Esophagus squamous epithelium (tissue), 5 donors: ENCODE measurements around the gene KRT16. TPM values are rescaled to one million over a fixed set of nuclear protein-coding genes. Genes with fewer than 3 reads are reported as not detected.

Experiments used
- DNase-seq: peaks from one replicate; lab custom pipeline; 2025; lab: John Stamatoyannopoulos, UW
- H3K27ac ChIP-seq, 4 donors: fragments of 200-600 bp; sonication (generic); one replicate each; pipeline ENCODE4 v1.5.1; 2016 to 2019; ENCODE audit warnings: mild to moderate bottlenecking in 1 of 4
- H3K27me3 ChIP-seq, 4 donors: fragments of 200-600 bp; sonication (generic); 1 replicate in 3 of 4; 2 replicates in 1 of 4; pipeline versions ENCODE4 v1.5.1 to v1.6.0; 2017 to 2021; ENCODE audit warnings: antibody characterized with exemption in 1 of 4
- H3K36me3 ChIP-seq, 3 donors: fragments of 200-600 bp; sonication (generic); one replicate each; pipeline ENCODE4 v1.5.1; 2016 to 2019
- H3K4me1 ChIP-seq, 3 donors: fragments of 200-600 bp; sonication (generic); one replicate each; pipeline ENCODE4 v1.5.1; 2017 to 2019
- H3K4me3 ChIP-seq, 4 donors: fragments of 200-600 bp; sonication (generic); 1 replicate in 3 of 4; 2 replicates in 1 of 4; pipeline ENCODE4 v1.5.1; 2016 to 2019; ENCODE audit warnings: mild to moderate bottlenecking in 2 of 4, moderate library complexity in 1 of 4
- H3K9me3 ChIP-seq, 3 donors: fragments of 200-600 bp; sonication (generic); one replicate each; pipeline ENCODE4 v1.5.1; 2016 to 2019
- POLR2A ChIP-seq, 4 donors: fragments of 450-650 bp; IDR thresholded peaks; one replicate each; pipeline ENCODE4 v1.6.1; 2017; ENCODE audit warnings: antibody characterized with exemption in 4 of 4, mild to moderate bottlenecking in 4 of 4, moderate library complexity in 3 of 4
- whole genome bisulfite sequencing, 2 donors: methylation state at CpG; one replicate each; pipeline ENCODE4 v1.1.5; 2018; 5-methylcytosine and 5-hydroxymethylcytosine counted together
- intact Hi-C: fragments of 100-400 bp; cut with DNase I; formaldehyde crosslinking; loops from one replicate; pipeline ENCODE4 v1.15.0; 2022
- total RNA-seq, 4 donors: library from RNA; depleted of rRNA; stranded (reverse); fragments of >200 nt; gene quantifications; one replicate each; pipeline ENCODE4 v1.1.0, GENCODE V29; 2016
- TF ChIP-seq, protein P1 (sequence below), 6 experiments: fragments of 450-650 bp in 4 of 6; fragments of 200-600 bp in 2 of 6; sonication (generic) in 2 of 6; IDR thresholded peaks; one replicate each; pipeline ENCODE4 v1.5.1; 2016 to 2019; ENCODE audit warnings: antibody characterized with exemption in 6 of 6, mild to moderate bottlenecking in 4 of 6, moderate library complexity in 4 of 6
- donor health status: DM: yes; HTN: yes; CAD: no.

Gene KRT16
- total RNA-seq, 4 donors from 2014 or later: 156 to 6,712 (median 1,275) TPM

DNA sequence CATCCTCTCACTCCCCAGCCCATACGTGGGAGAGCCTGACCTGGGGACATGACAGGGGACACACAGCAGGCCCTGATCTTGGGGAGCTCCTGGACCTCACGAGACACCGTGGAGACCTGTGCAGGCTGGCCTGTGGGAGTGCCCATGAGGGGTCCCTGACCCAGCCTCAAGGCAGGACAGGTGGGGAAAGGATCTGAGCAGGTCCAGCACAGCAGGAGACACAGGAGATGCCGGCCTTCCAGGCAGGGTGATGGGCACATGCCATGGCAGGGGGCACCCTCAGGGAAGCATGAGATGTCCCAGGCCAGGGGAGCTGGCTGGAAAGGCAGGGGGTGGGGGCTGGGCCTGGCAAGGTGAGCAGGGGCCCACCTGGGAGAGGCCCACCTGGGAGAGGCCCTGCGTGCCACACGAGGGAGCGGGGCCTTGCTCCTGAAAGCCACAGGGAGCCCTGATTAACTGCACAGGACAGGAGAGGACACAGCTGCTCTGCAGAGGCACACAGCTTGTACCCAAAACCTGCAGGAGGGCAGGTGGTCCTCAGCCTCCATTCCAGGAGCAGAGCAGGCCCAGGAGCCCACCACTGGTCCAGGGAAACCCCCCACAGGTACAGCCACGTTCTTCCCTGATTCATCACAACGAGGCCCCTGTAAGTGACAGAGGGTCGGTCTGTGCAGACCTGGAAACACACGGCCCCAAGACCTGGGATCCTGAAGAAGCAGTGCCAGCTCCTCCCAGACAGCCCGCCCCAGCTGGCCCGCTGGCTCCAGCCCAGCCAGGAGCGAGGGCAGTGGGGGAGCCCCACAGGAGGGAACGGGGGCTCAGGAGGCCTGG, 38.4 kb upstream of the KRT16 start:
- peak overlapping the region; percentile 95 to 98 (median 97) for H3K27ac ChIP-seq
- TF ChIP-seq, protein P1, sequence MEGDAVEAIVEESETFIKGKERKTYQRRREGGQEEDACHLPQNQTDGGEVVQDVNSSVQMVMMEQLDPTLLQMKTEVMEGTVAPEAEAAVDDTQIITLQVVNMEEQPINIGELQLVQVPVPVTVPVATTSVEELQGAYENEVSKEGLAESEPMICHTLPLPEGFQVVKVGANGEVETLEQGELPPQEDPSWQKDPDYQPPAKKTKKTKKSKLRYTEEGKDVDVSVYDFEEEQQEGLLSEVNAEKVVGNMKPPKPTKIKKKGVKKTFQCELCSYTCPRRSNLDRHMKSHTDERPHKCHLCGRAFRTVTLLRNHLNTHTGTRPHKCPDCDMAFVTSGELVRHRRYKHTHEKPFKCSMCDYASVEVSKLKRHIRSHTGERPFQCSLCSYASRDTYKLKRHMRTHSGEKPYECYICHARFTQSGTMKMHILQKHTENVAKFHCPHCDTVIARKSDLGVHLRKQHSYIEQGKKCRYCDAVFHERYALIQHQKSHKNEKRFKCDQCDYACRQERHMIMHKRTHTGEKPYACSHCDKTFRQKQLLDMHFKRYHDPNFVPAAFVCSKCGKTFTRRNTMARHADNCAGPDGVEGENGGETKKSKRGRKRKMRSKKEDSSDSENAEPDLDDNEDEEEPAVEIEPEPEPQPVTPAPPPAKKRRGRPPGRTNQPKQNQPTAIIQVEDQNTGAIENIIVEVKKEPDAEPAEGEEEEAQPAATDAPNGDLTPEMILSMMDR (IDR thresholded peaks at IDR 0.05): no peak
- TF ChIP-seq POLR2A (IDR thresholded peaks at IDR 0.05): no peak
- no peaks in the 10 kb centered on the region for H3K36me3 ChIP-seq
- DNase-seq: no peak
- H3K9me3 ChIP-seq: no peaks in the 10 kb centered on the region
- H3K27me3 ChIP-seq: no peaks in the 10 kb centered on the region
- 54 to 86% methylated on average over 1 to 3 of the region's 15 CpGs for WGBS, 2 donors
- peaks cover 37 to 91% (median 57%) of the 10 kb centered on the region in 3 donors for H3K4me1 ChIP-seq
- intact Hi-C loops: no loop called here
- H3K4me3 ChIP-seq: peak overlapping the region in 1 of 4 donors; percentile 23

GRCh38 chr17:41649923-41650519, 37.5 kb upstream of the KRT16 start:
- Histone ChIP-seq H3K36me3 (no peaks in the 10 kb centered on the region), H3K9me3 (no peaks in the 10 kb centered on the region), H3K4me1 (peaks cover 41 to 91% (median 59%) of the 10 kb centered on the region in 3 donors), H3K27ac (peak overlapping the region; percentile 95 to 98 (median 97)), H3K4me3 (no peak overlapping the region), H3K27me3 (no peaks in the 10 kb centered on the region)
- intact Hi-C loops: loop anchor here (5.0 to 10.0 kb wide), 3 partner anchors 68 to 738 kb away; no protein-coding TSS in a partner anchor
- no peak for DNase-seq
- TF ChIP-seq POLR2A (IDR thresholded peaks at IDR 0.05): no peak
- TF ChIP-seq, protein P1 (IDR thresholded peaks at IDR 0.05): no peak
- WGBS, 2 donors: 85 to 90% methylated on average over 10 of the region's 10 CpGs

- TF ChIP-seq POLR2A (IDR thresholded peaks at IDR 0.05): no peak
- TF ChIP-seq, protein P1 (IDR thresholded peaks at IDR 0.05): peak; percentile 90 to 99 (median 96)
- H3K27me3 ChIP-seq: no peaks in the 10 kb centered on the region
- intact Hi-C loops: loop anchor here (5.0 to 10.0 kb wide), 3 partner anchors 66 to 736 kb away; no protein-coding TSS in a partner anchor
- H3K4me3 ChIP-seq: peak overlapping the region; percentile 1 to 67 (median 42)
- DNase-seq: peak; percentile 21
- WGBS, 2 donors: 2 to 8% methylated on average over 16 to 23 of the region's 39 CpGs
- no peaks in the 10 kb centered on the region for H3K36me3 ChIP-seq
- peaks cover 34 to 80% (median 53%) of the 10 kb centered on the region in 3 donors for H3K4me1 ChIP-seq
- no peaks in the 10 kb centered on the region for H3K9me3 ChIP-seq
- H3K27ac ChIP-seq: peak overlapping the region; percentile 95 to 98 (median 97)
These were observed 36.0 kb upstream of the KRT16 start for GRCh38 chr17:41648411-41649195.

DNA sequence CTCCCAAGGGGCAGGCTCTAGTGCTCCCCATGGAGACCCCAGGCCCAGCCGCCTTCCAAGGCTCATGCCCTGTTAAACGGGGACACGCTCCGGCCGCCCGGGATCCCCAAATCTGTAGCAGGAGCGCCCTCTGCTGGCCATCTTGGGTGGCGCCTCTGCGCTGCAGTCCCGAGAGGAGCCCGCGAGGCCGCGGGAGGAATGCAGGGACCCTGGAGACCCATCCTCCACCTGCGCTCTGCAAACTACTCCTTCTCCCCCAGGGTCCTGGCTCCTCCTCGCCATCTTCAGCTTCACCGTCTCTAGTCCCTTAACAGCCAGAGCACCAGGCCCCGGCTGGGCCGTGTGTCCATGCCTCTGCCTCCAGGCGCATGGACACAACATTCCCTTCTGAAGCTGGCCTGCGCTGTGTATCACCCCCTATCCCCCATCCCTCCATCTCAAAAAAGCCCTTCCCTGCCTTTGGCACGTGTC, 35.4 kb upstream of the KRT16 start:
- no peaks in the 10 kb centered on the region for H3K9me3 ChIP-seq
- WGBS, 2 donors: 1 to 6% methylated on average over 8 to 20 of the region's 22 CpGs
- H3K27ac ChIP-seq: peak overlapping the region; percentile 85 to 98 (median 97)
- intact Hi-C loops: loop anchor here (5.0 to 10.0 kb wide), 3 partner anchors 66 to 736 kb away; no protein-coding TSS in a partner anchor
- no peaks in the 10 kb centered on the region for H3K36me3 ChIP-seq
- TF ChIP-seq, protein P1 (IDR thresholded peaks at IDR 0.05): peak; percentile 88 to 99 (median 98)
- TF ChIP-seq POLR2A (IDR thresholded peaks at IDR 0.05): no peak
- peak; percentile 32 for DNase-seq
- peak overlapping the region; percentile 1 to 67 (median 42) for H3K4me3 ChIP-seq
- H3K27me3 ChIP-seq: no peaks in the 10 kb centered on the region
- peaks cover 32 to 73% (median 47%) of the 10 kb centered on the region in 3 donors for H3K4me1 ChIP-seq
